ENCODE results near the gene AGBL4. TPM values are rescaled to one million over a fixed set of nuclear protein-coding genes. Genes with fewer than 3 reads are reported as not detected.
"Not testable (repeated sequence)": the region's sequence is repeated elsewhere in the genome, so short reads cannot be mapped to it uniquely, and the experiment has no call there.

Gene AGBL4
- polyA plus RNA-seq, 1 experiment = not detected

GRCh38 chr1:48527051-48527450, 1496.7 kb downstream of the AGBL4 start:
- ChIA-PET POLR2A (no interaction called here), CTCF (interaction anchor here (0.7 kb wide), 1 partner anchor 168 kb away, joined by 3 read pairs; no protein-coding TSS in a partner anchor)
- TF ChIP-seq CTCF (IDR thresholded peaks at IDR 0.05; ENCODE audit: low read depth, low read length) = no peak
- Histone ChIP-seq H3K27me3 (ENCODE audit: control insufficient read depth, insufficient read depth, low read length) (no peaks in the 10 kb centered on the region), H3K9me3 (ENCODE audit: control insufficient read depth, insufficient read depth, low read length) (no peaks in the 10 kb centered on the region), H3K4me3 (ENCODE audit: low read depth, low read length) (no peak overlapping the region), H3K27ac (ENCODE audit: low read depth, low read length) (no peak overlapping the region)
- DNase-seq (ENCODE audit: low read depth, low spot score) = no peak

GRCh38 chr1:48526008-48526710, 1497.6 kb downstream of the AGBL4 start:
- no peak overlapping the region for H3K27ac ChIP-seq (ENCODE audit: low read depth, low read length)
- CTCF ChIA-PET = interaction anchor here (1.5 to 2.3 kb wide), 2 partner anchors 28 to 417 kb away, joined by 4 to 13 read pairs; no protein-coding TSS in a partner anchor
- no peak overlapping the region for H3K4me3 ChIP-seq (ENCODE audit: low read depth, low read length)
- no peak for DNase-seq (ENCODE audit: low read depth, low spot score)
- no peaks in the 10 kb centered on the region for H3K9me3 ChIP-seq (ENCODE audit: control insufficient read depth, insufficient read depth, low read length)
- no peak for TF ChIP-seq CTCF (IDR thresholded peaks at IDR 0.05; ENCODE audit: low read depth, low read length)
- no peaks in the 10 kb centered on the region for H3K27me3 ChIP-seq (ENCODE audit: control insufficient read depth, insufficient read depth, low read length)
- POLR2A ChIA-PET = no interaction called here

- Histone ChIP-seq H3K27me3 (ENCODE audit: control insufficient read depth, insufficient read depth, low read length) (peaks cover 3% of the 10 kb centered on the region), H3K4me3 (ENCODE audit: low read depth, low read length) (no peak overlapping the region), H3K9me3 (ENCODE audit: control insufficient read depth, insufficient read depth, low read length) (no peaks in the 10 kb centered on the region), H3K27ac (ENCODE audit: low read depth, low read length) (no peak overlapping the region)
- ChIA-PET POLR2A (no interaction called here), CTCF (interaction anchor here (0.9 to 2.3 kb wide), 3 partner anchors 26 to 416 kb away, joined by 3 to 13 read pairs (median 4); no protein-coding TSS in a partner anchor)
- peak; percentile 2 for DNase-seq (ENCODE audit: low read depth, low spot score)
- no peak for TF ChIP-seq CTCF (IDR thresholded peaks at IDR 0.05; ENCODE audit: low read depth, low read length)
Measured at GRCh38 chr1:48524892-48525467, 1498.8 kb downstream of the AGBL4 start.

GRCh38 chr1:48523558-48523957, 1500.2 kb downstream of the AGBL4 start:
- POLR2A ChIA-PET = no interaction called here
- H3K27me3 ChIP-seq (ENCODE audit: control insufficient read depth, insufficient read depth, low read length) = peaks cover 3% of the 10 kb centered on the region
- H3K27ac ChIP-seq (ENCODE audit: low read depth, low read length) = no peak overlapping the region
- DNase-seq (ENCODE audit: low read depth, low spot score) = no peak
- CTCF ChIA-PET = no interaction called here
- no peak overlapping the region for H3K4me3 ChIP-seq (ENCODE audit: low read depth, low read length)
- TF ChIP-seq CTCF (IDR thresholded peaks at IDR 0.05; ENCODE audit: low read depth, low read length) = no peak
- no peaks in the 10 kb centered on the region for H3K9me3 ChIP-seq (ENCODE audit: control insufficient read depth, insufficient read depth, low read length)

- CTCF ChIA-PET; H3K9me3 ChIP-seq (ENCODE audit: control insufficient read depth, insufficient read depth, low read length); POLR2A ChIA-PET; H3K27ac ChIP-seq (ENCODE audit: low read depth, low read length); DNase-seq (ENCODE audit: low read depth, low spot score); H3K27me3 ChIP-seq (ENCODE audit: control insufficient read depth, insufficient read depth, low read length); H3K4me3 ChIP-seq (ENCODE audit: low read depth, low read length): not testable (repeated sequence)
Measured at GRCh38 chr1:48519896-48520295, 1503.9 kb downstream of the AGBL4 start.

Measured in AG04450 (cell line).